ENCODE results near the gene MPPED2.

DNA sequence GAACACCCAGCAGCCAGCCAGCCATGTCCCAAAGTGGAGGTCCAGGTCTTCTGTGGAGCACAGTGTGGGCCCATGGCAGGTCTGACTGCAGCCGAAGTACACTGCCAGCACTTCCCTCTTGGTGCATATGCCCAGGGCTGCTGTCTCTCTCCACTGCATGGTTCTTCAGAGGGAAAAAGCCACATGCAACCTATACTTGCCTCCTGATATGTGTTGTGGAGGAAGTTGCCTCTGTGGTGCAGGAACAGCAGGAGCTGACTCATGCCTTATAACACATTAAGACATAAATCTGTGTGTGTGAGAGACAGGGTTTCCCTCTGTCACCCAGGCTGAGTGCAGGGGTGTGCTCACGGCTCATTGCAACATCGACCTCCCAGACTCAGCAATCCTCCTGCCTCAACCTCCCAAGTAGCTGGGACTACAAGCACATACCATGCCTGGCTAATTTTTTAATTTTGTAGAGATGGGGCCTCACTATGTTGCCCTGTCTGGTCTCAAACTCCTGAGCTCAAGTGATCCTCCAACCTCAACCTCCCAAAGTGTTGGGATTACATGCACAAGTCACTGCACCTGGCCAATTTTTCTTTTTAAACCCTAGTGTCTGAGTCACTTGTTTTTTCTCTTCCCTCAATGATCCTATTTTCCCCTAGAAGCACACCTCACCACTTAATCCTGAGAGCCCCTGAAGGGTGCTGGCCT, 98.8 kb downstream of the MPPED2 start:
- TF ChIP-seq, protein P1, sequence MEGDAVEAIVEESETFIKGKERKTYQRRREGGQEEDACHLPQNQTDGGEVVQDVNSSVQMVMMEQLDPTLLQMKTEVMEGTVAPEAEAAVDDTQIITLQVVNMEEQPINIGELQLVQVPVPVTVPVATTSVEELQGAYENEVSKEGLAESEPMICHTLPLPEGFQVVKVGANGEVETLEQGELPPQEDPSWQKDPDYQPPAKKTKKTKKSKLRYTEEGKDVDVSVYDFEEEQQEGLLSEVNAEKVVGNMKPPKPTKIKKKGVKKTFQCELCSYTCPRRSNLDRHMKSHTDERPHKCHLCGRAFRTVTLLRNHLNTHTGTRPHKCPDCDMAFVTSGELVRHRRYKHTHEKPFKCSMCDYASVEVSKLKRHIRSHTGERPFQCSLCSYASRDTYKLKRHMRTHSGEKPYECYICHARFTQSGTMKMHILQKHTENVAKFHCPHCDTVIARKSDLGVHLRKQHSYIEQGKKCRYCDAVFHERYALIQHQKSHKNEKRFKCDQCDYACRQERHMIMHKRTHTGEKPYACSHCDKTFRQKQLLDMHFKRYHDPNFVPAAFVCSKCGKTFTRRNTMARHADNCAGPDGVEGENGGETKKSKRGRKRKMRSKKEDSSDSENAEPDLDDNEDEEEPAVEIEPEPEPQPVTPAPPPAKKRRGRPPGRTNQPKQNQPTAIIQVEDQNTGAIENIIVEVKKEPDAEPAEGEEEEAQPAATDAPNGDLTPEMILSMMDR (IDR thresholded peaks at IDR 0.05) = no peak
- TF ChIP-seq POLR2A (IDR thresholded peaks at IDR 0.05; ENCODE audit: low read depth) (no peak), POLR2AphosphoS5 (IDR thresholded peaks at IDR 0.05) (peak; percentile 9 to 11), EP300 (IDR thresholded peaks at IDR 0.05) (no peak)

Measured in esophagus muscularis mucosa (tissue), 4 donors.